Ecto neural progenitor cell (in vitro differentiated cells): ENCODE data around the gene LPAR2.

Experiments
- DNase-seq: peaks from one replicate; pipeline ENCODE4 v3.0.0-alpha.2; 2018; ENCODE audit warnings: low spot score

LPAR2 gene

GRCh38 chr19:19653597-19654147 lies 25.7 kb upstream of the LPAR2 start:
- DNase-seq = no peak

- no peak for DNase-seq
Measured at GRCh38 chr19:19652482-19653295, 24.7 kb upstream of the LPAR2 start.

GRCh38 chr19:19651076-19651475 lies 23.1 kb upstream of the LPAR2 start:
- no peak for DNase-seq

- no peak for DNase-seq
Measured at GRCh38 chr19:19650331-19650730, 22.3 kb upstream of the LPAR2 start.

- no peak for DNase-seq
Measured at GRCh38 chr19:19649580-19649995, 21.6 kb upstream of the LPAR2 start.

GRCh38 chr19:19649155-19649554 lies 21.1 kb upstream of the LPAR2 start:
- DNase-seq = no peak

GRCh38 chr19:19647037-19647835 lies 19.2 kb upstream of the LPAR2 start:
- DNase-seq = no peak

- no peak for DNase-seq
Measured at GRCh38 chr19:19645233-19645870, 17.3 kb upstream of the LPAR2 start.

- DNase-seq = no peak
Measured at GRCh38 chr19:19644054-19644388, 16.0 kb upstream of the LPAR2 start.

- peak; percentile 86 for DNase-seq
Measured at GRCh38 chr19:19643158-19644053, 15.4 kb upstream of the LPAR2 start, which contains the start of gene GMIP. GMIP (minus strand) TSS chr19:19643657; CDS start chr19:19643529, 128 bp downstream.

GRCh38 chr19:19642506-19643157 lies 14.6 kb upstream of the LPAR2 start:
- no peak for DNase-seq

GRCh38 chr19:19637523-19638251 lies 9.7 kb upstream of the LPAR2 start:
- DNase-seq = peak; percentile 58

GRCh38 chr19:19637186-19637522 lies 9.1 kb upstream of the LPAR2 start:
- DNase-seq = no peak

- DNase-seq = no peak
Measured at GRCh38 chr19:19636573-19637185, 8.7 kb upstream of the LPAR2 start.

- DNase-seq = no peak
Measured at GRCh38 chr19:19635313-19635702, 7.3 kb upstream of the LPAR2 start.

GRCh38 chr19:19634516-19635312 lies 6.7 kb upstream of the LPAR2 start:
- DNase-seq = no peak

- DNase-seq = no peak
Measured at GRCh38 chr19:19633711-19634515, 5.9 kb upstream of the LPAR2 start.

- DNase-seq = no peak
Measured at GRCh38 chr19:19632661-19633060, 4.6 kb upstream of the LPAR2 start.
